ENCODE data around the gene COL4A2.
"Not testable (repeated sequence)": the region's sequence is repeated elsewhere in the genome, so short reads cannot be mapped to it uniquely, and the experiment has no call there.

COL4A2 gene

GRCh38 chr13:110528911-110529310 is 221.8 kb downstream of the COL4A2 start:
- H3K4me3 ChIP-seq (ENCODE audit: low read depth, low read length) = no peak overlapping the region
- ChIA-PET POLR2A (no interaction called here), CTCF (interaction anchor here (1.4 kb wide), 1 partner anchor 73 kb away, joined by 3 read pairs; no protein-coding TSS in a partner anchor)
- TF ChIP-seq, protein P1, sequence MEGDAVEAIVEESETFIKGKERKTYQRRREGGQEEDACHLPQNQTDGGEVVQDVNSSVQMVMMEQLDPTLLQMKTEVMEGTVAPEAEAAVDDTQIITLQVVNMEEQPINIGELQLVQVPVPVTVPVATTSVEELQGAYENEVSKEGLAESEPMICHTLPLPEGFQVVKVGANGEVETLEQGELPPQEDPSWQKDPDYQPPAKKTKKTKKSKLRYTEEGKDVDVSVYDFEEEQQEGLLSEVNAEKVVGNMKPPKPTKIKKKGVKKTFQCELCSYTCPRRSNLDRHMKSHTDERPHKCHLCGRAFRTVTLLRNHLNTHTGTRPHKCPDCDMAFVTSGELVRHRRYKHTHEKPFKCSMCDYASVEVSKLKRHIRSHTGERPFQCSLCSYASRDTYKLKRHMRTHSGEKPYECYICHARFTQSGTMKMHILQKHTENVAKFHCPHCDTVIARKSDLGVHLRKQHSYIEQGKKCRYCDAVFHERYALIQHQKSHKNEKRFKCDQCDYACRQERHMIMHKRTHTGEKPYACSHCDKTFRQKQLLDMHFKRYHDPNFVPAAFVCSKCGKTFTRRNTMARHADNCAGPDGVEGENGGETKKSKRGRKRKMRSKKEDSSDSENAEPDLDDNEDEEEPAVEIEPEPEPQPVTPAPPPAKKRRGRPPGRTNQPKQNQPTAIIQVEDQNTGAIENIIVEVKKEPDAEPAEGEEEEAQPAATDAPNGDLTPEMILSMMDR (IDR thresholded peaks at IDR 0.05; ENCODE audit: insufficient read depth, low read length, missing control alignments) = no peak
- DNase-seq (ENCODE audit: low read depth, low spot score) = no peak

DNA sequence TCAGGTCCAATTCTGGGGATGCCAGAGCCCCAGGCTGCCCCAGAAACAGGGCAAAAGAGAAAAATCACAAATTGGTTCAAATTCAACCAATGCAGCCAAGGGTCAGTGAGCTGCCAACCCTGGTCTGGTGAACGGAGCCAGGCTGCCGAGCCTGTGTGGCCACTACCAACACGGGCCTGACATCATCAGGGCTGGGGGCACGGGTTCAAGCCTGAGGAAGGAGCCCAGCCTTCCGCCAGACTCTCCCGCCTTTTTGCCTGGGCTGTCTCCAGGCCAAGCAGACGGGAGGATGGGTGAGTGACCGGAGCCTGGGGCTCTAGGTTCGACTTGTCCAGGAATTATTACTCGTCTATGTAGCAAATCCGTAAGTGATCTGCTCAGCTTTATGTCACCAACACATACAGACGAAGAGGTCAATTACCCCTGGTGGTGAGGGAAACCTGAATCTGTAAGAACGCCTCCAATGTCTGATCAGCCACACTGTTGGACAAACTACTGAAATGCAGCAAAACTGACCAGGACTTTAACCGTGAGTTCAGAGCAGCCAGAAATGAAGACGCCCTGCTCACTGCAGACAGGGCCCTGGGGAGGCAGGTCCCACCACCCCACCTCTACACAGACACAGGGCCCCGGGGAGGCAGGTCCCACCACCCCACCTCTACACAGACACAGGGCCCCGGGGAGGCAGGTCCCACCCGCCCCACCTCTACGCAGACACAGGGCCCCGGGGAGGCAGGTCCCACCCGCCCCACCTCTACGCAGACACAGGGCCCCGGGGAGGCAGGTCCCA is 222.6 kb downstream of the COL4A2 start:
- CTCF ChIA-PET = no interaction called here
- POLR2A ChIA-PET = no interaction called here
- TF ChIP-seq, protein P1 (IDR thresholded peaks at IDR 0.05; ENCODE audit: insufficient read depth, low read length, missing control alignments) = no peak
- H3K4me3 ChIP-seq (ENCODE audit: low read depth, low read length) = no peak overlapping the region
- DNase-seq (ENCODE audit: low read depth, low spot score) = no peak

GRCh38 chr13:110531100-110531499 is 224.0 kb downstream of the COL4A2 start:
- no peak for DNase-seq (ENCODE audit: low read depth, low spot score)
- ChIA-PET CTCF (interaction anchor here (2.2 kb wide), 1 partner anchor 9 kb away, joined by 6 read pairs; no protein-coding TSS in a partner anchor), POLR2A (no interaction called here)
- H3K4me3 ChIP-seq (ENCODE audit: low read depth, low read length) = no peak overlapping the region
- TF ChIP-seq, protein P1 (IDR thresholded peaks at IDR 0.05; ENCODE audit: insufficient read depth, low read length, missing control alignments) = no peak

- no peak for DNase-seq (ENCODE audit: low read depth, low spot score)
- CTCF ChIA-PET = interaction anchor here (2.2 kb wide), 1 partner anchor 10 kb away, joined by 6 read pairs; no protein-coding TSS in a partner anchor
- no peak overlapping the region for H3K4me3 ChIP-seq (ENCODE audit: low read depth, low read length)
- POLR2A ChIA-PET = no interaction called here
- TF ChIP-seq, protein P1 (IDR thresholded peaks at IDR 0.05; ENCODE audit: insufficient read depth, low read length, missing control alignments) = no peak
Measured at GRCh38 chr13:110531671-110532083, 224.6 kb downstream of the COL4A2 start.

GRCh38 chr13:110532258-110532657 is 225.2 kb downstream of the COL4A2 start:
- H3K4me3 ChIP-seq (ENCODE audit: low read depth, low read length); DNase-seq (ENCODE audit: low read depth, low spot score); POLR2A ChIA-PET: not testable (repeated sequence)
- CTCF ChIA-PET = interaction anchor here (2.2 kb wide), 1 partner anchor 10 kb away, joined by 6 read pairs; no protein-coding TSS in a partner anchor

GRCh38 chr13:110533771-110534670 is 226.9 kb downstream of the COL4A2 start:
- CTCF ChIA-PET = no interaction called here
- DNase-seq (ENCODE audit: low read depth, low spot score) = no peak
- H3K4me3 ChIP-seq (ENCODE audit: low read depth, low read length) = no peak overlapping the region
- TF ChIP-seq, protein P1 (IDR thresholded peaks at IDR 0.05; ENCODE audit: insufficient read depth, low read length, missing control alignments) = no peak
- POLR2A ChIA-PET = no interaction called here

Data from AG04449 (cell line).